GM18498 (cell line): ENCODE results near the gene SPOUT1.

ENCODE experiments used
- ATAC-seq: cut with Tn5 transposase; IDR thresholded peaks from one replicate; pipeline ENCODE4 v1.9.1; 2021; ENCODE audit warnings: mild to moderate bottlenecking, moderate library complexity; ENCODE audit not compliant: unreplicated experiment

SPOUT1 gene

DNA sequence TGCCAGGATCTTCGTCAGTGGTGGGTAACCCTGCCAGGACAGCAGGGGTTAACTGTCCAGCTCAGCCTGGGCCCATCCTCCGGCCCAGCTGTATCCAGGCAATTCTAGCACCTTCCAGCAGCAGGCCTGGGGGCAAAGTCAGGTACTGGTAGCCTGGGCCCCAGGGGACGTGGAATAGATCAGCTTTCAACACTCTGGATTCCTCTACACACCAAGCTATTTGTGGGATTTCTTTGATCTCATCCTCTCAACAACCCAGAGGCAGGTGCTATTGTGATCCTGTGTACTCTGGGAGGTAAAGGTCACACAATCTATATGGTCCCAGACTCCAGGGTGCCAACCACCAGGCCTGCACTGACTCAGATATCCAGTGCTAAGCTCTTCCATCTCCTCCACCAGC, 8.7 kb upstream of the SPOUT1 start:
- ATAC-seq, result no peak

- no peak for ATAC-seq
Observed at GRCh38 chr9:128836509-128837145, 7.0 kb upstream of the SPOUT1 start.

DNA sequence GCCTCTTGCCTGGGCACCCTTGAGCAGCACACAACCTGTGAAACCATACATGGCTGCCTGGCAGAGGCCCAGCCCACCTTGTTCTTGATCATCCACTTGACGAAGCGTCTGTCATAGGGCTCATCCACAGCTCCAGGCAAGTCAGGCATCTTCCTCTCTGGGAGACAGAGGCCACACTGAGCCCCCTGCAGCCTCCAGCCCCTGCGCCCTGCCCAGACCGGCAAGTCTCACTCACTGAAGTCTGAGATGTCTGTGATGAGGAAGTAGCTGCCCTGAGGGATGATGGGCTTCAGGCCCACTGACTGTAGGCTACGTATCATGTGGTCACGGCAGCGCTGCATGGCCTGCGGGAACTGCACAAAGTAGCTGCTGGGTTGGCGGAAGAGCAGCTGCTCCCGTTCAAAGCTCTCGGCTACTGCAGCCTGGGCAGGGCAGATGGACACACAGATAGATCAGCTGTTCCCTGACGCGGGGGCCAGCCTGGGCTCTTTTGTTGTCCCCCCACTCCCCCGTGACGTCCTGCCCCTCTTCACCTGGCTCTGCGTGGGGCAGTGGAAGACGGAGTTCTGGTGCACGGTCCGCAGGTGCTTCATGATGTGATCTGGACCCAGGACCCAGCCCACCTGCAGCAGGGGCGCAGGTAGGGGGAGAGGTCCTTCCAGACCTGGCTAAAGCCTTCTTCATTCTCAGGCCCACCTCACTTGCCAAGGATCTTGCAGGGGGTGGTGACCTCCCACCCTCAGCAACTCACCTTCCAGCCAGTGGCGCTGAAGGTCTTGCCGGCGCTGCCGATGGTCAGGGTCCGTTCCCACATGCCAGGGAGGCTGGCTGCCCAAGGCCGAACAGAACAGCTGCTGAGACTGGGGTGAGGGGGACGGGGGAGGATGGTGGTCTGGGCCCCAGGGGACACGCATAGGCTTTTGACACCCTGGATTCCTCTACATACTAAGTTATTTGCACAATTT, 5.9 kb upstream of the SPOUT1 start:
- ATAC-seq, result no peak

- ATAC-seq, result no peak
Observed at GRCh38 chr9:128833696-128834095, 4.1 kb upstream of the SPOUT1 start.

DNA sequence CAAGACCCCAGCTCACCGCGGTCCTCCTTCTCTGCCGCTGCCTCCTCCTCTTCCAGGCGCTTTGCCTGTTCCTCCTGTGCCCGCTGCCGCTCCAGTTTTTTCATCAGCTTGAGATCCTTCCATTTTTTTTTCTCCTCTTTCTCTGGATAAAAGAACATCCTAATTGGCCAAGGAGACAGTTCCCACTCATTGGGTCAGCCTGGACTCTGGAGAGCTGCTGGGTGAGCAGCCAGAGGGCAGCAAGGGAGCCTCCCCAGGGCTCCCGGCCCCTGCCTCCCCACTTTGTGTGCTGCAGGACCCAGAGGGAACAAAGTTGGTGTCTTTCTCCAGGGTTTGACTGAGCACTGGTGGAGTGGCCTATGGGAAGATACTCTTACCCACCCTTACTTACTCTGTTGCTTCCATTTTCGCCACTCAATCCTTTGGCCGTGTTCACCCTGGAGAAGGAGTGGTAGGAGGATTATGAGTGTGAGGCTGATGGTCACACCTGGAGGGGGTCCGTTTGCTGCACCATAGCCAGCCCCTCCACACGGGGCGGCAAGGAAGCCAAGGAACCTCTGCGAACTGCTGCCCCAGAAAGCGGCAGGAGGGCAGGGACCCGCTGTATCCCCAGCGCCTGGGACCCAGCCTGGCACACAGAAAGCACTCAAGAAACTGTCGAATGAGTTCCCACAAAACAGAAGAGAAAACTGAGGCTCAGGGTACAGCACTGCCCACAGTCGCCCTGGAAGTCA, 708 bp downstream of the SPOUT1 start:
- ATAC-seq, result peak; percentile 15

GRCh38 chr9:128828267-128828666, 1.3 kb downstream of the SPOUT1 start:
- ATAC-seq, result no peak

DNA sequence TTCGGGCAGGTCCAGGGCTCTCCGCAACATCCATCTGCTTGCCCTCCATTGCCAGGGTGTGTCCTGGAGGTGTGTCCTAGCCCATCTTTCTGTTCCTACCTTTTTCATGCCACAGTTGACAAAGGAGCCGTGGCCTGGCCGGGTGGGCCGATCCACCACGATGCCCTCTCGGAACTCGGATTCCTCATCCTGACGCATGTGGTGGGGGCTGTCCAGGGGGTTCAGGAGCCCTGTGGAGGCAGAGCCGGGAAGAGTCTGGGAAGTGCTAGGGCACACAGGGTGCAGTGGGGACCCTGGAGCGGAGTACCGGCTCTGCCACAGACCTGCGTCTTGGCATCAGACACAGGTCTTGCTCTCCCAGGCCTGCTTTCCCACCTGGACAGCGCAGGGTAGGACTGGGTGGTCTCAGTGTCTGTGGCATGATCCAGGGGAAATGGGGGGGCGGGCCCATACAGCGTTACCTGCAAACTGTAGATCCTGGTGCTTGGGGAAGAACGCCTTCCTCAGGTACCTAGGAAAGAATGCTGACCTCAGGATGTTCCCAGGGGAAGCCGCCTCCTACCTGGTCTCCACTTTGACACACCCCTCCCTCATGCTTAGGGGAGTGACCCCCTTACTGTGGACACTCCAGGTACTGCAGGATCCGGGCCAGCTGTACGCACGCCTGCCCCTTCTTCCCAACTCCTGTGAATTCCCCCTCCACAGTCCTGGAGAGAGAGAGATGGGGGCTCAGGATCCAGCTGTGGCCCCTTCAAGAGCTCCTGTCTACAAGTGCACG, 3.5 kb downstream of the SPOUT1 start:
- ATAC-seq, result no peak

GRCh38 chr9:128824911-128825310, 4.7 kb downstream of the SPOUT1 start:
- ATAC-seq, result no peak

- ATAC-seq, result no peak
Observed at GRCh38 chr9:128823903-128824406, 5.6 kb downstream of the SPOUT1 start.

DNA sequence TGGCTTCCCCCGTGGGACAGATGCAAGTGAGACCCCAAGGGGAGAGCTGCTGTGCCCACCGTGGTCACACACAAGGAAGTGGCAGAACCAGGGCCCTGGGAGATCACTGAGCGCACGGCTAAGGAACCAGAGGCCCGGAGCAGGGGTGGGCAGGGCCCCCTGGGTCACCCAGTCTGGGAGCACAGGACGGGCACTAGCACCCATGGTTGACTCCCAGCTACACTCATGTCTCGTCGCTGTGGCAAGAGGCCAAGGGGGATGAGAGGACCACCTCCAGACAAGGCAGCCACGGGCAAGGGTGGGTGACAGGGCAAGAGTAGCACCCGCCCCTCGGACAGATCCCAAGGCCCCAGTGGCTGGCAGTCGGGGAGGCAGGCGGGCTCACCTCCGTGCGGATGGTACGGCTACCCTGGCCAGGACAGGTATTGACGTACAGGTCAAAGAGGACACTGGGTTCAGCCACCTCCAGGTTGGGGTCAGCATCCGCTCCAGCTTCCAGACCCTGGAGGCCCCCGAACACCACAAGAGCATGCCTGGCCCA, 6.2 kb downstream of the SPOUT1 start:
- no peak for ATAC-seq

GRCh38 chr9:128822407-128823042, 7.1 kb downstream of the SPOUT1 start:
- no peak for ATAC-seq

DNA sequence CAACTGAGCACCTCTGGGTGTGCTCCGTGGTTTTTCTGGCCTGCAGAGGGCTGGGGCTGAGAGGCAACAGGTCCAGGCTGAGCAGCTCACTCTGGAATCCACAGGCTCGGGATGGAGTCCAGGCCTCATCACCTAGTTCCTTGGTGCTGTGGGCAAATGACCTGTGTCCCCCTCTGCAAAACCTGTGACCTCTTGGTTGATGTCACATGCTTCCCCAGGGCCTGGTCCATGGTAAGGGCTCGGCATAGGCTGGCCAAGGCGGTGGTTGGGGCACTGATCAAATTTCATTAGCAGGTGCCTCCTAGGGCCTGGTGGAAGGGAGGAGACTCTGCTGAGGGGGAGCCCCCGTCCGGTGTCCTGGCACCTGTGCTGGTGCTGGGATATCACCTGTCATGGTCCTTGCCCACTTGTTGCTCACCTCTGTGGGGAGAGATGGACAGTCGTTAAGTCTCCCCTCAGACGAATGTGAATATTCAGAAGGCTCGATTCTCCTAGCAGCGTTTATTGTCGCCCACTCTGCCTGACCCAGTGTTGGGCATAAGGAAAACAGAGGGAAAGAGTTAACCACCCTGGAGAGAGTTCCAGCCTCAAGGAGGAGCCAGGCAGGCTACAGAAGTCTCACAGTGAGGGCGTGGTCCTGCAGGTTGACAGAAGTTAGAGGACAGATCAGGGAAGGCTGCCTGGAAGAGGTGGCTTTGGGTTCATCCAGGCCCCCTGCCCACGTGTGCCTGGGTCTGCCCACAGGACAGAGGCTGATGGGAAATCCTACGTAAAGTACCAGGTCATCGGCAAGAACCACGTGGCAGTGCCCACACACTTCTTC, 7.8 kb downstream of the SPOUT1 start:
- ATAC-seq, result no peak

DNA sequence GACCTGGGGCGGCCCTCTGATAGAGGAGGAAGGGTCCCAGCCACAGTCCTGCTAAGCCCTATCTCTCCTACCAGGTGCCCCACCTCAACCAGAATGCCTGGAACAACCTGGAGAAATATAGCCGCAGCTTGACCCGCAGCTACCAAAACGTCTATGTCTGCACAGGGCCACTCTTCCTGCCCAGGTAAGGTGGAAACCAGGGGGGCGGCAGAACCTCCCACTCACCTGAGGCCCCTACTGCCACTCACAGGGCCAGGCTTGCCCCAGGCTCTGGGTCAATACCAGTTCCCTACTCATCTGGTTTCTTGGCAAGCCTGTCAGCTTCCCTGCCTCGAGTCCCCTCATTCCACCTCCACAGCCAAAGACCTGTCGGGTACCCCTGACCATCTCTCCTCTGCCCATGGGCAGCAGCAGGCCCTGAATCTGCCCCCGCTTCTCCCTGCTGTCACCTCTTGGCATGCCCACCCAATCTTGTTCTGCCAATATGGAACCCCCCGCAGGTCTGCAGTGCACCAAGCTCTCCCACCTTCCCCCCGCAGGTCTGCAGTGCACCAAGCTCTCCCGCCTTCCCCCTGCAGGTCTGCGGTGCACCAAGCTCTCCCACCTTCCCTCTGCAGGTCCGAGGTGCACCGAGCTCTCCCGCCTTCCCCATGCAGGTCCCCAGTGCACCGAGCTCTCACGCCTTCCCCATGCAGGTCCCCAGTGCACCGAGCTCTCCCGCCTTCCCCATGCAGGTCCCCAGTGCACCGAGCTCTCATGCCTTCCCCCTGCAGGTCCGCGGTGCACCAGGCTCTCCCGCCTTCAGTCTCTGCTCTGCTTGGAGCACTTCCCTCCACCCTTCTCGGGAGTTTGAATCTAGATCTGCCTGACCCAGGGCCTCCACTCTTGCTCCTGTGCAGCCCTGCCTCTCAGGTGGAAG, 8.7 kb downstream of the SPOUT1 start:
- ATAC-seq, result no peak

- no peak for ATAC-seq
Observed at GRCh38 chr9:128819716-128820664, 9.6 kb downstream of the SPOUT1 start.

- ATAC-seq, result peak; percentile 27
Observed at GRCh38 chr9:128818839-128819715, 10.5 kb downstream of the SPOUT1 start.
